Stimulated activated CD4-positive, alpha-beta T cell treated with anti-CD3 and anti-CD28 coated beads, TNF-alpha, amount 100 ng/mL, for 48 hours (primary cell): Measurements from ENCODE around the gene TMEM44.
"Not testable (repeated sequence)": the region's sequence is repeated elsewhere in the genome, so short reads cannot be mapped to it uniquely, and the experiment has no call there.

ENCODE experiments used
- DNase-seq, 3 donors: peaks; one replicate each; pipeline ENCODE4 v3.0.0-alpha.2; 2020; ENCODE audit warnings: low read depth in 3 of 3

TMEM44 gene

DNA sequence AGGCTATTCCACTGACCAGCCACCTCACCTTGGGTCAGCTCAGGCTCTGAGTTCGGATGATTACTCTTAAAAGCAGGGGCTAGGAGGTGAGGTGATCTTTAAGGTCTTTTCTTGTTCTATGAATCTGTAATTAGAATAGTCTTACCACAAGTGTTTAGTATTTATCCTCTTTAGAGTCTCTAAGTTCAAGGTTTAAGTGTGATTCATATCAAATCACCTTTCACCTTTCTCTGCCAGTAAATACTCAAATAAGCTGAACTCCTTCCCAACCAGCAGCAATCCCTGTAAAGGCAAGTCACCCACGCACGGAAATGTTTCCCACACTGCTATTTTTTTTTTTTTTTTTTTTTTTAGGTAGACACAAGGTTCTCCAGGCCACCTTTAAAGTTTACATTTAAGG, 14.5 kb upstream of the TMEM44 start:
- no peak for DNase-seq

- DNase-seq = no peak
Measured at GRCh38 chr3:194642769-194643168, 9.6 kb upstream of the TMEM44 start.

DNA sequence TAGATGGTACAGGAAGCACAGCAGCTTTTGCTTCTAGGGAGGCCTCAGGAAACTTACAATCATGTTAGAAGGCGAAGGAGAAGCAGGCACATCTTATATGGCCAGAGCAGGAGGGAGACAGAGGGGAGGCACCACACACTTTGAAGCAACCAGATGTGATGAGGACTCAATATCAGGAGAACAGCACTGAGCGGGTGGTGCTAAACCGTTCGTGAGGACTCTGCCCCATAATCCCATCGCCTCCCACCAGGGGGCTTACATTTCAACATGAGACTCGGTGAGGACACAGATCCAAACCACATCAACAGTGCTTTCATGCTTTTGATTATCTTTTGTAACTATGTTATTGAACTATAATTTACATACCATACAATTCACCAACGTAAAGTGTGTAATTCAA, 7.6 kb upstream of the TMEM44 start:
- DNase-seq = peak in 2 of 3 donors; percentile 9 to 16

- DNase-seq = no peak
Measured at GRCh38 chr3:194638991-194639605, 5.9 kb upstream of the TMEM44 start.

- DNase-seq = no peak
Measured at GRCh38 chr3:194637541-194638400, 4.6 kb upstream of the TMEM44 start.

GRCh38 chr3:194637066-194637465, 3.8 kb upstream of the TMEM44 start:
- no peak for DNase-seq

DNA sequence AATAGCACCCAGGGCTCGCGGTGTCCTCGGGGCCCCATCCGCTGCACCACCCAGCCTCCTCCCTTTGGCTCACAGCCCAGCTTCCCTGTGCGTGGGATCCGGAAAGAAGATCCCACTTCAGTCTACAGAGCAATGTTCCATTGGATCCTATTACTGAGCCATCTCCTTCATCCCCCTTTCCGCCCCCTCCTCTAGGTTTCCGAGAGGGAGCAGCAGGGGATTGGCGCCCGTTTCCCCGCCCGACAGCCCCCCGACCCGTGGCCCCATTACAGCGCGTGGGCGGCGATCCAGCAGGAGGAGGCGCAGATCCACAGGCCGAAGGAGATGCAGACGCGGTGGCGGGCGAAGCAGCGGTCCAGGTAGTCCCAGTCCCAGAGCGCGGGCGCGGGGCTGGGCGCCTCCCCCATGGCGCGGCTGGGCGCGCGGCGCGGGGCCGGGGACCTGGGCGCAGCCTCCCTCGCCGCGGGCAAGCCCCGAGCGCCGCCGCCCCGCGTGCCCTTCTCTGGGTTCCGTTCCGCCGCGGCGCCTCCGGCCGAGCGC, 340 bp downstream of the TMEM44 start:
- no peak for DNase-seq

DNA sequence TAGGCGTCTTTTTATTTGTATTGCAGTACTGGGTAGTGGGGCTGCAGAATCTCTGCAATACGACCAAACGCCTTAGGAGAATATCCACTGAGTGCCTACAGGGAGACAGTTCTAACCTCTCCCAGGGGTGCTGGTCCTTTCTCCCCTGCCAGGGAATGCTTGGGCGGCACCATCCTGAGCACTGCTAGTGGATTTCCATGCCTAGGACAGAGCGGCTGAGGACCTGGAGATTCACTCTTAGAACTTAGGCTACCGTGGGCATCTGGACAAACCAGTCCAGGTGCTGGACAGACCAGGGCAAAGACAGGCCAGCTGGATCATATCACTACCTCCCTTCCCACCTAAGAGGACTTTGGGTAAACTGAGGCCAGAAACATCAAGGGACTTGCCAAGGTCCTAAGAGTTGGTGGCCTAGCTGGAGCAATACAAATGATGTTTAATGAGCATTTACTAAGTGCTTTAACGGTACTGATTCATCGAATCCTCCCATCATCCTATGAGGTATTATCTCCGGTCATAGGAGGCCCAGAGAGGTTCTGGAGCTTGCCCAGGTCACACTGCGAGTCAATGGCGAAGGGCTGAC, 902 bp downstream of the TMEM44 start:
- DNase-seq = no peak

DNA sequence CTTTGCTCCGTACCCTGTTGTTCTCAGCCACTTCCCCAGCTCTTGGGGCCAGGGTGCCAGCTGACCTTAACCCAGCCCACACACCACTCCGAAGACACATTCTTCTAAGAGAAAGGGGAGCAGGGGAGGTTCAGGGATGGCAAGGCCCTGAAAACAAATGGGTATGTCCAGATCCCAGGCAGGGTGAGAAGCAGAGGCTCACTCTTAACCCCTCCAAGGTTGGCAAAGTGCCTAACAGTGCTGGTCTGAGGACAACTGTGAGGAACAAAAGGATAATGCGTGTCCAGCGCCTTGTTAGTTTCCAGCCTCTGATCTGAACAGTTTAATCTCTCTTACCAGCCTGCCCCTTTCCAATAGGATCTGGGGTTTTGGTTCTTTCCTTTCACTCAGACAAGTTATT, 1.5 kb downstream of the TMEM44 start:
- DNase-seq = no peak

DNA sequence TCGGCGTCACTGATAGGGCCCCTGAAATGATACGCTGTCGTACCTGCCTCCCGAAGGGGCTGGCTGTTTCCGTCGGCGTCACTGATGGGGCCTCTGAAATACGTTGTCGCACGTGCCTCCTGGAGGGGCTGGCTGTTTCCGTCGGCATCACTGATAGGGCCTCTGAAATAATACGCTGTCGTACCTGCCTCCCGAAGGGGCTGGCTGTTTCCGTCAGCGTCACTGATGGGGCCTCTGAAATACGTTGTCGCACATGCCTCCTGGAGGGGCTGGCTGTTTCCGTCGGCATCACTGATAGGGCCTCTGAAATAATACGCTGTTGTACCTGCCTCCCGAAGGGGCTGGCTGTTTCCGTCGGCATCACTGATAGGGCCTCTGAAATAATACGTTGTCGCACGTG, 2.5 kb downstream of the TMEM44 start:
- DNase-seq = not testable (repeated sequence)

GRCh38 chr3:194624956-194625355, 8.3 kb downstream of the TMEM44 start:
- no peak for DNase-seq

DNA sequence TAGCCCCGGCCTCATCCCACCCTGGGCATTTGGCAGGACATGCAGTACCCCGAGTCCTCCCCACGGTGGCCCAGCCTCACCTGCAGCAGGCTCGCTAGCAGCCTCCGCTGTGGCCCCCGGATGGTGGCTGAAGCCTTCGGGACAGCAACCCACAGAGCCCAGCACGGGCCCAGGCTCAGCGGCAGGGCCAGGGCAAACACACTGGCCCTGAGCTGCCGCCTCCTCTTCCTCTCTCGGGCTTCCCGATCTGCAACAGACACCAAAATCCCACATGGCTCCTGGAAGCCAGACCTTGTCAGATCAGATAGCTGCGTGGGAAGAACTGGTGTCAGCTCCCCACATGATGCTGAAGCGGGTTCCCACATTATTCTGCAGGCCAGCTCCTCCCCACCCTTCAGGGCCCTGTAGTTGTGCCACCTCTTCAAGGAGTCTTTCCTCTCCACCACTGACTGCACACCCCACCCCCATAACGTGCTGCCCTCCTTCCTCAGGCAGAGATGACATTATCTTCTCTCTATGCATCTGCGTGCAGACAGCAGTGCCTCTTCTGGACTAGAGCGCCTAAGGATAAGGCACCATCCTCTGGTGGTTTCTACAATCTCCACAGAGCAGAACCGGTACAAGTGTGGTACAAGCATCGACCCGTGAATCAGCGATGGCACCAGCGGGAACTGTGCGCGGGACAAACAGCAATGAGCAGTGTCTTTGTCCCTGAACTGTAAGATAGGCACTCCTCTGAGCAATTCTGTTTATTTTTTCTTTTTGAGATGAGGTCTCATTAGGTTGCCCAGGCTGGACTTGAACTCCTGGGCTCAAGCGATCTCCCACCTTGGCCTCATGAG, 9.5 kb downstream of the TMEM44 start:
- no peak for DNase-seq

GRCh38 chr3:194622621-194623340, 10.4 kb downstream of the TMEM44 start:
- DNase-seq = no peak

DNA sequence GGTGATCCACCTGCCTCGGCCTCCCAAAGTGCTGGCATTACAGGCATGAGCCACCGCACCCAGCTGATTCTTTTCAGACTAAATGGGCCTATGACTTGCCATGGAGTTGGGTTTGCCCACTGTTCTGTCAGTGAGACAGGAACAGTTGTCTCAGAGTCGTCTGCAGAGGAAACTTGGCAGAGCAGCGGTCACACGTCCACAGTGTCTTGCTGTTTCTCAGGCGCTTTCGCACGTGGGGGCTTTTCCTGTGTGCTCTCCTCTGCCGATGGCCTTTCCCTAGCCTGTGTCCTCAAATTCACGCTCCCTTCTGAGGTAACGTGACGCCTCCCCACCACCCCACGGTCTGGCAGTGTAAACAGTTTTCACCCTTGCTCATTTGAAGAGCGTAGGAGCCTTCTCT, 11.3 kb downstream of the TMEM44 start:
- DNase-seq = no peak

GRCh38 chr3:194620196-194620595, 13.0 kb downstream of the TMEM44 start:
- no peak for DNase-seq

DNA sequence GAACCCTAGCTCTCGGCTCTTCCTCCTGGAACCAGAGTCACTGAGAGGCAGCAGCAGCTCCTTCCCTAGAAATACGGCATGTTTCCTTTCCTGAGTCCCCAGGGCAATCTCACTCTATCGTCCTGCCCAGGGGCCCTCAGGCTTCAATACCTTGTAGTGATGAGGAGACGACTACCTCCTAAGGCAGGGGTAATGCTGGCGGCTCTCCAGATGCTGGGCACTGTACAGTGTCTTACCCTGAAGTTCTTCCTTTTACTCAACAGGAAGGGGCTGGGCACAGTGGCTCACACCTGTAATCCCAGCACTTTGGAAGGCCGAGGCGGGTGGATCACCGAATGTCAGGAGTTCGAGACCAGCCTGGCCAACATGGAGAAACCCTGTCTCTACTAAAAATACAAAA, 13.5 kb downstream of the TMEM44 start:
- DNase-seq = no peak

DNA sequence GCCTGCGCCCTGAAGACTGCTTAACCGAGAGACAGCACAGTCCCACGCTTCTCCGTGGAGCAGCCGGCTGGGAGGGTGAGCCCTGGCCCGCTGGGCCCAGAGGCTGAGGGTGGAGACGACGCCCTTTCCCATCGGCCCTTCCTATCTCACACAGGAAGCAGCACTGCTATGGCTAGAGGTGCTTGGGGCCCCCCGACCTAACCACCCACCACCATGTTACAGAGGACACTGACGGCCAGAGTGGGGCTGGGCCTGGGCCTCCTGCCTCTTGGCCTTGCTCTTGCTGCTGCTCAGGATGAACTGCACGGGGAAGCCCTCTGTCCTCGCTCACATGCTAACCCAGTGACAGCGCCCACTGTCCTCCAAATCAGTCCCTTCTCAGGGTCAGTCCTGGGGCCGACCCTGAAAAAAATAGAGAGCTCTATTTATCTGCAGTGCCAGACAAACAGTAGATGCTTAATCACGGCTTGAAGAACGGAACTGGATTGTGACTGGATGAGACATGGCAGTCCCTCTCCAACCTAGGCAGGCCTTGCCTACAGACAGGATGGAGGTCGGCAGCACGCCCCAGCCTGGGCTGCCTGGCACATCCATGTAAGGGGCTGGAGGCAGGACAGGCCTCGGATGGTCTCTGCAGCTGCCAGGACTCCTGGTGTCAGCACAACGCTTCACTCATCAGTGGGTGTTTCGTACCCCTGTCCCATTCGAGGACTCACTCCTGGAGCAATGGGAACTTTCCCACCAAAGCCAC, 14.2 kb downstream of the TMEM44 start:
- DNase-seq = no peak

- no peak for DNase-seq
Measured at GRCh38 chr3:194617827-194618226, 15.4 kb downstream of the TMEM44 start.

DNA sequence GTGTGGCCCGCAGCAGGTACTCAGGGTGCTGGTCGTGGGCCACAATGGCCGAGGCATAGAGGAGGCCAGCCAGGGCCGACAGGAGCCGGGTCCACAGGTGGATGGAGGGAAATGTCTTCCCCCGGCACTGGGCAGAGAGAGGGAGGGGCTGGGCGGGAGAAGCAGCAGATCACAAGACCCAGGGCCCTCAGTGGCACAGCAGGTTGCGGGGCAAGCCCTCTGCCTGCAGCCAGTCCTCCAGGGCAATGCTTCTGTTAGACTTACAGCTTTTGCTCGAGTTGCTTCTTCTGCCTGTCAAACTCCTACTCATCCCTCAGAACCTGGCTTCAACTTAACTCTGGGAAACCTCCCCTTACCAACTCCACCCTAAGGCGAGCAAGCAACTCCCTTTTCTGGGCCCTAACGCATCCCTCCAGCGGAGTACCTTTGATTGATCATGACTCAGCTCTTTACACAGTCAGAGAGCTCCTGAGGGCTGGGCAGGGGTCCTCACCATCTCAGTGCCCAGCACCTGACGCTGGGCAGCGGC, 16.0 kb downstream of the TMEM44 start:
- no peak for DNase-seq

- no peak for DNase-seq
Measured at GRCh38 chr3:194615226-194615625, 18.0 kb downstream of the TMEM44 start.
